IPS-20b (cell line): ENCODE results near the gene WDR37.

Experiments used
- H3K27ac ChIP-seq: one replicate; pipeline ENCODE4 v1.5.1; 2013; ENCODE audit warnings: low read length
- H3K27me3 ChIP-seq: 2 replicates; pipeline ENCODE4 v1.6.1; 2013; ENCODE audit warnings: mild to moderate bottlenecking, low read length, inconsistent platforms; ENCODE audit not compliant: insufficient read depth
- H3K36me3 ChIP-seq: 2 replicates; pipeline ENCODE4 v1.6.1; 2013; ENCODE audit warnings: low read depth, mild to moderate bottlenecking, inconsistent platforms, low read length, moderate library complexity; ENCODE audit not compliant: insufficient read depth
- H3K4me1 ChIP-seq: 2 replicates; pipeline ENCODE4 v1.6.1; 2013; ENCODE audit warnings: mild to moderate bottlenecking, control low read depth, inconsistent platforms, low read length, moderate library complexity; ENCODE audit not compliant: insufficient read depth
- H3K4me3 ChIP-seq: 2 replicates; pipeline ENCODE4 v1.5.1; 2013; ENCODE audit warnings: mild to moderate bottlenecking, low read length, inconsistent platforms
- H3K9ac ChIP-seq: 2 replicates; pipeline ENCODE4 v1.6.1; 2013; ENCODE audit warnings: low read depth, mild to moderate bottlenecking, inconsistent platforms, low read length, moderate library complexity
- H3K9me3 ChIP-seq: 2 replicates; pipeline ENCODE4 v1.6.1; 2013; ENCODE audit warnings: mild to moderate bottlenecking, low read depth, low read length, inconsistent platforms; ENCODE audit not compliant: insufficient read depth

The WDR37 gene

DNA sequence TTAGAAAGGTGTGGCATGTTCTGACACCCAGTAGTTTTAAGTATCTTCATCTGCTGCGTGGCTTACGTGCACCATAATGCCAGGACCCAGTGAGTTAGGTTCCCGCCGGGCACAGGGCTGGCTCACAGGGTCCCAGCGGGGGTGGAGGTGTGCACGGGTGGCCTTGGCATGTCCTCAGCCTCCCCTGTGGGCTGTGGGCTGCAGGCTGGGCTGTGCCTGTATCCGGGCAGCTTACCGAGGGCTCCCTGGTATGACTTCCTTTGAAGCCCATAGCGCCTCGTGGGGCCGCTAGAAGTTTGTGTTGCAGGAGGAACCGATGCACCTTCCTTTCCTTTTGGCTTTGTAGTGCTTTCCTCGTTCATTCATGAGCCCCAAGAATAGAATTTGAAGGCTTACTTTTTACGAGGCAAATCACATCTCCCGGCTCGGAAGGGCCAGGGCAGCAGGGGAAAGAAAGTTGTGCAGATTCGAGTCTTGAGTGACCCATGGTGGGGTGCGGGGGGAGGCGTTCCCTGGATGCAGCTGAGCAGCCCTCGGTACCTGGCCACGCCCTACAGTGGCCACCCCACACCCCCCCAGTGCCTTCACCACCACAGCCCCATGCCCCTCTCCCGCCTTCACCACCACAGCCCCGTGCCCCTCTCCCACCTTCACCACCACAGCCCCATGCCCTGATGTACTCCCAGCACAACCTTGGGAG is 113.2 kb downstream of the WDR37 start:
- H3K9ac ChIP-seq = no peak overlapping the region
- H3K27me3 ChIP-seq = no peaks in the 10 kb centered on the region; the same call in 1 of the 2 replicates
- H3K27ac ChIP-seq = no peak overlapping the region
- H3K36me3 ChIP-seq = no peaks in the 10 kb centered on the region
- no peaks in the 10 kb centered on the region for H3K9me3 ChIP-seq
- H3K4me3 ChIP-seq = no peak overlapping the region
- H3K4me1 ChIP-seq = no peaks in the 10 kb centered on the region

- H3K27ac ChIP-seq = no peak overlapping the region
- no peak overlapping the region for H3K9ac ChIP-seq
- H3K4me3 ChIP-seq = no peak overlapping the region
- no peaks in the 10 kb centered on the region for H3K4me1 ChIP-seq
- H3K36me3 ChIP-seq = no peaks in the 10 kb centered on the region
- no peaks in the 10 kb centered on the region; the same call in 1 of the 2 replicates for H3K27me3 ChIP-seq
- H3K9me3 ChIP-seq = no peaks in the 10 kb centered on the region
Observed at GRCh38 chr10:1169981-1170866, 114.0 kb downstream of the WDR37 start.

- Histone ChIP-seq H3K9me3 (no peaks in the 10 kb centered on the region), H3K27ac (no peak overlapping the region), H3K4me3 (no peak overlapping the region), H3K27me3 (no peaks in the 10 kb centered on the region; the same call in 1 of the 2 replicates), H3K9ac (no peak overlapping the region), H3K36me3 (no peaks in the 10 kb centered on the region), H3K4me1 (no peaks in the 10 kb centered on the region)
Observed at GRCh38 chr10:1170867-1171180, 114.6 kb downstream of the WDR37 start.

GRCh38 chr10:1171182-1171581 is 115.0 kb downstream of the WDR37 start:
- Histone ChIP-seq H3K27me3 (no peaks in the 10 kb centered on the region; the same call in 1 of the 2 replicates), H3K9me3 (no peaks in the 10 kb centered on the region), H3K27ac (no peak overlapping the region), H3K9ac (no peak overlapping the region), H3K4me3 (no peak overlapping the region), H3K36me3 (no peaks in the 10 kb centered on the region), H3K4me1 (no peaks in the 10 kb centered on the region)

- Histone ChIP-seq H3K9me3 (no peaks in the 10 kb centered on the region), H3K27me3 (no peaks in the 10 kb centered on the region; the same call in 1 of the 2 replicates), H3K27ac (no peak overlapping the region), H3K36me3 (no peaks in the 10 kb centered on the region), H3K9ac (no peak overlapping the region), H3K4me3 (no peak overlapping the region), H3K4me1 (no peaks in the 10 kb centered on the region)
Observed at GRCh38 chr10:1171586-1171985, 115.4 kb downstream of the WDR37 start.

DNA sequence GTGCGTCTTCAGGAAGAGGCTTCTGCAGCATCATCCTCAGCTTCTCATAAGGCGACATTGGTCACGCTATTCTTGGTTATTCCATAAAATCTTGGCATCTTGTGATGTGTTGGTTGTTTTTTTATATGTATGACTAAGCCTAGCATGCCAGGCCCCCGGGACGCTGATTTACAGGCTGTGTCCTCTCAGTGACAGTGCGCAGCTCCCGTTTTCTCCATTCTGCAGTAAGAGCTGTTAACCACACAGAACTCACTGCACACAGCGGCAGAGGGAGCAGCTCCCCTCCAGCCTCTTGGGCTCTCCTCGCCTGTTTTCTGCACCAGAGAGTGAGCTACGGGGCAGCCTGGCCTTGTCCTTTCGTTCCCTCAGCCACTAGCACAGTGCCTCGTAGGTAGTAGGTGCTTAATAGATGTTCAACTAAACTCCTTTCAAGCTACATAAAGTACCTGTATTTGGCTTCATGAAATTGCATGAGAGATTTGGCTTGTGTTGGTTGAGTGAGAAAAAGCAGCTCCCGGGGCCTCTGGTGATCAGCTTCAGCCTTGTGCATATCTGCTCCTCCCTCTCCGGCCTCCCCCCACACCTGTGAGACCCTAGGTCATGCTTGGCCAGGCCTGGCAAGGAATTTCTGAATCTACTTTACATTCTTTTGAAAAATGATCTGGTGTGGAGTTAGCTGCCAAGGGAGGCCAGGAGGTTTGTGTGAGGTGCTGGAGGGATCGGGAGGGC is 116.2 kb downstream of the WDR37 start:
- H3K4me1 ChIP-seq = no peaks in the 10 kb centered on the region

GRCh38 chr10:1173091-1173490 is 116.9 kb downstream of the WDR37 start:
- Histone ChIP-seq H3K9ac (no peak overlapping the region), H3K36me3 (no peaks in the 10 kb centered on the region), H3K4me3 (no peak overlapping the region), H3K27ac (no peak overlapping the region), H3K4me1 (no peaks in the 10 kb centered on the region), H3K27me3 (no peaks in the 10 kb centered on the region; the same call in 1 of the 2 replicates), H3K9me3 (no peaks in the 10 kb centered on the region)

More for the DNA sequence above, 116.2 kb downstream of the WDR37 start:
- H3K9ac ChIP-seq = no peak overlapping the region
- H3K36me3 ChIP-seq = no peaks in the 10 kb centered on the region
- H3K9me3 ChIP-seq = no peaks in the 10 kb centered on the region
- H3K4me3 ChIP-seq = no peak overlapping the region
- no peaks in the 10 kb centered on the region; the same call in 1 of the 2 replicates for H3K27me3 ChIP-seq
- H3K27ac ChIP-seq = no peak overlapping the region

GRCh38 chr10:1174022-1174421 is 117.8 kb downstream of the WDR37 start:
- Histone ChIP-seq H3K9me3 (no peaks in the 10 kb centered on the region), H3K27me3 (no peaks in the 10 kb centered on the region; the same call in 1 of the 2 replicates), H3K36me3 (no peaks in the 10 kb centered on the region), H3K9ac (no peak overlapping the region), H3K27ac (no peak overlapping the region), H3K4me3 (no peak overlapping the region), H3K4me1 (no peaks in the 10 kb centered on the region)

DNA sequence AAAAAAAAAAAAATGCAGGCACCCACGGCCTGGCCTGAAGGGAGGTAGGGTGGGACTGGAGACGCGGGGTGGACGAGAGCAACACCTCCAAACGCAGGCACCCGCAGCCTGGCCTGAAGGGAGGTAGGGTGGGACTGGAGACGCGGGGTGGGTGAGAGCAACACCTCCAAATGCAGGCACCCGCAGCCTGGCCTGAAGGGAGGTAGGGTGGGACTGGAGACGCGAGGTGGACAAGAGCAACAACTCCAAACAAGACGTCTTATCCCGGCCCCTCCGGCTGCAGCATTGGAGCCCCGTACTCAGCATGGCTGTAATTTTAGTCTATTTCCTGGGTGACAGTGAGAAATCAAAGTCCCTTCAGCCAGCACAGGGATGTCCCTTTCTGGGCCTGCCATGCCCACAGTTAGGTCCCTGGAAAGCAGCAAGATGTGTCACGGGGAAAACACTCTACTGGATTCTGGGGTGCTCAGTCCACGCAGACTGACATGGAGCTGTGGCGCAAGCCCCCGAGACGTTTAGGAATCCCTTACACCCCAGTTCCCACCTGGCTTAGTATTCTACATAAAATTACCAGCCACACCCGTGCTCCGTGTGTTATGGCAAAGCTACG is 119.9 kb downstream of the WDR37 start:
- no peaks in the 10 kb centered on the region; the same call in 1 of the 2 replicates for H3K27me3 ChIP-seq
- H3K9ac ChIP-seq = no peak overlapping the region
- H3K36me3 ChIP-seq = no peaks in the 10 kb centered on the region
- no peaks in the 10 kb centered on the region for H3K4me1 ChIP-seq
- no peak overlapping the region for H3K4me3 ChIP-seq
- no peak overlapping the region for H3K27ac ChIP-seq
- H3K9me3 ChIP-seq = no peaks in the 10 kb centered on the region

GRCh38 chr10:1177936-1178335 is 121.8 kb downstream of the WDR37 start:
- Histone ChIP-seq H3K36me3 (no peaks in the 10 kb centered on the region), H3K4me1 (no peaks in the 10 kb centered on the region), H3K27me3 (no peaks in the 10 kb centered on the region; the same call in none of the 2 replicates), H3K4me3 (no peak overlapping the region), H3K9me3 (no peaks in the 10 kb centered on the region), H3K9ac (no peak overlapping the region), H3K27ac (no peak overlapping the region)

GRCh38 chr10:1178506-1178905 is 122.3 kb downstream of the WDR37 start:
- no peaks in the 10 kb centered on the region for H3K36me3 ChIP-seq
- H3K4me1 ChIP-seq = no peaks in the 10 kb centered on the region
- H3K9ac ChIP-seq = no peak overlapping the region
- no peak overlapping the region for H3K27ac ChIP-seq
- no peaks in the 10 kb centered on the region; the same call in none of the 2 replicates for H3K27me3 ChIP-seq
- H3K4me3 ChIP-seq = no peak overlapping the region
- no peaks in the 10 kb centered on the region for H3K9me3 ChIP-seq
